C1 segment of cervical spinal cord (tissue), 14 donors: Measurements from ENCODE around the gene TBC1D22A.
"Not testable (repeated sequence)": the region's sequence is repeated elsewhere in the genome, so short reads cannot be mapped to it uniquely, and the experiment has no call there.

Experiments used
- DNase-seq, 14 donors: peaks; one replicate each; lab custom pipeline; 2025; lab: John Stamatoyannopoulos, UW

TBC1D22A gene

DNA sequence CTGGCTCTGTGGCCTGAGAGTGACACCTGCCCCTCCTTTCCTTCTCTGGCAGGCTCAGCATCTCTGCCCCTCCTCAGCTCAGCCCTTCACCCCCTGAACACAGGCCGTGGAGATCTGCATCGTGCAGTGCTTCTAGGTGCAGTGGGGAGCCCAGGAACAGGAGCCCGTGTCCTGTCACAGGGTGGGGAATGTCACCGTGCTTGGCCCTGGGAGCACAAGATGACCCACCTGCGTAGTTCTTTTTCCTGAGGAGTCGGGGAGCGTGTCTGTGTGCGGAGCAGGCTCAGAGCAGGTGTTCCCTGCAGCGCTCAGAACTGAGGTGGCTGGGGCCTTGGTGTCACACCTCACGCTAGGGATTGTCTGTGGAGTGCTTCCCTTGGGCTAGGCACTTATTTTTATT lies 10.6 kb downstream of the TBC1D22A start:
- DNase-seq = no peak

DNA sequence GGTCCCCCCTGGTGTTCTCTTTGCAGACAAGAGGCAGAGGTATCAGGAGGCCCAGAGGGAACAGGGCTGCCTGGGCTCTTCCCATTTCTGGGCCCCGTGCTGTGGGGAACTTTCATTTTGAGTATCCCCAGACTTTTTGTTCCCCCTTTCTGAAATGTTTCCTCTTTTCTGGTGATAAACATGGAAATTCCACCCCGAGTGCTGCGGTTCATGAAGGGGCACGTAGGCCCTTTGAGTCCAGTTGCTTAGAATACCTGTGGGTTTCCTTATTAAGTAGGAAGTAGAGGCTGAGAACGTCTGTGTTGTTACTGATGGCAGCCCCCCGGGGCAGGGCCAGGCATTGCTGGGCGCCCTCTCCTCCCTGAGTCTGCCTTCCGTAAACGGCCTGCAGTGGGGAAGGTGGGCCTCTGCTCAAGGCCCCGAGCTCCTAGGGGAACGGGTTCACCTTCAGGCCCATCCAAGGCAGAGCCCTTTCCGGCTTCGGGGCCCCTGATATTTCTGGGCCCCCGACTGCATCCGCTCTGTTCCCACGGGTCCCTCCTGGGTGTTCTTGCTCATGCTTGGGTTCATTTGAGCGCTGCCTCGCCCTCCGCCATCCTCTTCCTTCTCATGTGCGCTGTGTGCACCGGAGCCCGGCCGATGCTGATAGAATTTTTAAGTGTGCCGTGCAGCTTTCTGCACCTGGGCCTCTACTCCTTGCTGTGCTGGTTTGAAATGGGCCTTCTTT lies 12.0 kb downstream of the TBC1D22A start:
- DNase-seq = peak in 8 of 14 donors; percentile 31 to 71 (median 48)

DNA sequence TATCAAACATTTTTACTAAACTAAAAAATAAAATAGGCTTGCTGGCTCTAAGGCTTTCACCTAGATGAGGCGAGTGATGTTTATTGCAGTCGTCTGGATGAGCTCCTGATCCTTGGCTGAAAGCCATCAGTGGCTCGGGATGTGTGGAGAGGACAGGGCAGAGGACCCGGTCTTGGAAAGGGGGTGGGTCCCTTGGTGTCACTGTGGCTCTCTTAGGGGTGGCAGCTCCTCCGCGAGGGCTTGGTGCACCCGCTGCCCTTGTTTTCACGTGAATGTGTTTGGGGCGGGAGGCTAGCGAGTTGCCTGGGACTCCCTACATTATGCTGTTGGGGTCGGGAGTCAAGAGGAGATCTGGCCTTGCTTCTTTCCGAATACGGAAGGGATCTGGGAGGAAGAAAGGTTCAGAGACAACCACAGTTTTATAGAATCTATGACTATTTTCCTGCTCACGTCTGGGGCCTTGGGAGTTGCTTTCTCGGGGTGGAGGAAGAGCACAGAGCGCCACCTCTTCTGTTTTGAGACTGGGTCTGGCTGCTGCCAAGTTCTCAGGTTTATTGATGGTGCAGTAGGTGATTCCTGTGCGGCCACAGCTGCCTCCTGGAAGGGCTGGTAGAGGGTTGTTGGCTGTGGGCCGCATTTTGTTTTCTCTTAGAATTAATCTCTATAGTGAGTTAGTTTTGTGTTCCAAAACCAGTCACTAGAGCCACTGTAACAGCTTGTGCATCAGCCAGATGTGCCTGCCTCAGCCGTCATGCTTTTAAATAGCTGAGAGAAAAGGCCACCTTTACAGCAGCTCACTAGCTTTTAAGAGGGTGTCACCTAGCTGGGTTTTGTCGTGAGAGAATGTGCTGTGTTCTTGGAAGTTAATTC lies 12.8 kb downstream of the TBC1D22A start:
- no peak for DNase-seq

DNA sequence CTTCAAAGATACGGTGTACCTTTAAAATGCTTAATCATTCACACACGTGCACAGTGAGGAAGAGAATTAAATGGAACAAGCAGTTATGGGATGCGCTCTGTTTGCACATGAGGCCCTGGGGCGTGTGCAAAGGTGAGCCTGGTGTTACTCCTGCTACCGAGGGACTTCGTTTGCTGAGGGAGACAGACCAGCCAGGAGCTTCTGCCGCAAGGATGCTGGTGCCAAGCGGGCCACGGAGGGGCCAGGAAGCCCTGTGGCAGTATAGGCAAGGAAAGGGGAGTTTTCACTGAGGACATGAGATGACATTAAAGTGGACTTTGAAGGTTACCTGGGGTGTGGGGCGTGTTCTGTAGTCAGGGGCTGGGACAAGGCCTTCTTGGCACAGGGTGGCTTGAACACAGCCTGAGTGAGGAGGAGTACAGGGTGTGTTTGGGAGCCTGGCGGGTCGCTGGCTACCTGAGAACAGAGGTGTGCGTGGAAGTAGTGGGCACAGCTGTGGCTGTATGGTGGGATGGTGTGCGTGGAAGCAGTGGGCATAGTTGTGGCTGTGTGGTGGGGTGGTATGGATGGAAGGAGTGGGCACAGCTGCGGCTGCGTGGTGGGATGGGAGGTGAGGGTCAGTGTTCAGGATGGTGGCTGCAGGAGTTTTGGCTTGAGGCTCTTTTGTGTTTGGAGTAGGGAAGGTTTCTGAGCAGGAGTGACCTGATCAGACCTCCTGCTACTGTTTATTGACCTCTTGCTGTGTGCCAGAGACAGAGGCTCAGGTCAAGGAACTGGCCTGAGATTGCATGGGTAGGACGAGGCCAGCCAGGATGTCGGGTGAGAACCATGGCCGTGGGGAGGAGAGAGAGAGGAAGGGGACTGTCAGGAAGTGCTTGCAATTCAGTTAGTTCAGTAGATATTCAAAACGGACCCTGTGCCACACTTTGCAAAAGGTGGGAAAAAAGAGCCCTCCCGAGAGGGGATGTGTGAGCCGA lies 13.7 kb downstream of the TBC1D22A start:
- no peak for DNase-seq

DNA sequence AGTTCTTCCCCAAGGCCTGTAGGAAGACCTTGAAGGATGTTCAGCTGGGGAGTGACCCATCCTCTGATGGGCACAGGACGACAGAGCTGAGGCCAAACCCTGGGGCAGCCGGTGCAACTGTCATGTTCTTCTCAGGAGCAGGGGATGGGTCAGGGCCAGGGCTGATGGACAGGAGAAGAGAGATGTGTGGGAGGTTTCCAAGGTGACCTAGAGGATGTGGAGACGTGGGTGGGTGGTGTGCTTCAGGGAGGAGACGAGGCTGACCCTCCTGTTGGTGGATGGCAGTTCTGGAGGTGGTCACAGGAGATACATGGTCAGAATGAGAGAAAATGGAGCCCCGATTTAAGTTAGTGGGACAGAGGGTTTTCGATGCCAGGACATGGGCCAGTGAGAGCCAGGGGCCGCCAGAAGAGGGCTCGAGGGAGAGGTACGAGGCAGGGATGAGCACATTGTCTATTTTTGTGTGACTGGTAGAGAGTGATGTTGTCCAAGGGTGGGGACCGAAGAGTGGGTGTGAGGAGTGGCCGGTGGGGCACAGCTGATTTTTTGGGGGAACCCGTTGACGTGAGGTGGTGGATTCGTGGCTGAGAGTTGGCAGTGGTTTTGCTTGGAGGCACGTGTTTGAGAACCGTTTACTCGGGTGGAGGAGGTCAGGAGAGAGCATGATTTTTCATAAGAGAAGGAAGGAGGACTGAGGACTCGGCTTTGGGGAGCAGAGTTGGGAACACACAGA lies 14.6 kb downstream of the TBC1D22A start:
- no peak for DNase-seq

DNA sequence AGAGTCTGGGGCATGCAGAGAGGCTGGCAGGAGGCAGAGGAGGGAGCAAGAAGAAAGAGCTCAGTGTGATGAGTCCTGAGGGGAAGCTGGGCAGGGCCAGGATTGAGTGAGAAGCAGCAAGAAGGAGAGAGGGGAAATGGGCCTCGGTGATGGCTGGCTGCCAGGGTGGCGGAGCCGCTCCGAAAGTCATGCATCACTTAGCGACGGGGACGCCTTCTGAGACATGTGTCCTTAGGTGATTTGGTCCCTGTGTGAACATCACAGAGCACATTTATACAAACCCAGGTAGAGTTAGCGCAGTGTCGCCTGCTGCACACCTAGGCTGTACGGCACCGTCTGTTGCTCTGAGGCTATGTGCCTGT lies 15.1 kb downstream of the TBC1D22A start:
- DNase-seq = peak in 8 of 14 donors; percentile 12 to 60 (median 42)

DNA sequence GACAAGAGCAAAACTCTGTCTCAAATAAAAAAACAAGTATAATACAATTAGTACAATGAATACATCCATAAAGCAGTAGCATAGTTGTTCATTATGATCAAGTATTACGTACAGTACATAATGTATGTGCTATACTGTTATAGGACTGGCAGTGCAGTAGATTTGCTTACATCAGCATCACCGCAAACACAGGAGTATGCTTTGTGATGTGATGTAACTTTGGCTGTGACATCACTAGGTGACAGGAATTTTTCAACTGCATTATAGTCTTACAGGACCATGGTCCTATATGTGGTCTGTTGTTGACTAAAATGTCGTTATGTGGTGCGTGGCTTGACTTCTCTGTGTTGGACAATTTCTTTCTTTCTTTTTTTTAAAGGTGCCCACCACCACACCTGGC lies 16.6 kb downstream of the TBC1D22A start:
- DNase-seq = no peak

DNA sequence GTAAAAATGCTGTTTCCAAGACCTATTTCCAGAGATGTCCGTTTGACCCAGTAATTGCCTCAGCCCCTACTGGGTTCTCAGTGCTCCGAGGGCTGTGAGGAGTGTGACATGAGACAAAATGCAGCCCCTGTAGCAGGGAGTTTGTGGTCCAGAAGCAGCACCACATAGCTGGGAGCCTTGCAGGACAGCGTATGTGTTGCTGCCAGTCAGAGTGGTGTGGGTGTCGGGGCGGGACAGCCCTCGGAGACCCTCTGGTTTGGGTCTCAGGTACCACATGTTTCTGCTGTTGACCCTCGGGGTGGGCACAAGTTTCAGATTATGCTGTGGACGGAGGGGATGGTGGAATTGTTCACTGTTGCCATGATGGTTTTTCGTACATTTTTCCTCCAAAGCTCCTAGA lies 17.2 kb downstream of the TBC1D22A start:
- no peak for DNase-seq

DNA sequence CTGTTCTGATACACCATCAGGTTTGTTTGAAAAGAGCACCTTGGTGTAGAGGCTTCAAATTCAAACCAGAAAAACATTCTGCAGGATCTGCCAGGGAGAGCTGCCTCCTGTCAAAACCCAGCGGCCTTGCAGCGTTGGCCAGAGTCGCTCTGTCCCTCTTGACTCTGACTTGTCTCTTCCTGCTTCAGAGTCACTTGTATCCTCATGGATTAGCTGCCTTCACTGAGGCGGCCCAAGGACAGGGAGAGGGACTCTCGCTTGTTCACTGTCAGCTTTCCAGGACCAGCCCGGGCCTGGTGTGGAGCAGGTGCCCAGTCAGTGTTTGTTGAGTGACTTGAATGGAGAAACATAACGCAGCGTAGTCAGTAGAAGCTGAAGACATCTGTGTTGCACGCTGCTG lies 18.0 kb downstream of the TBC1D22A start:
- DNase-seq = no peak

DNA sequence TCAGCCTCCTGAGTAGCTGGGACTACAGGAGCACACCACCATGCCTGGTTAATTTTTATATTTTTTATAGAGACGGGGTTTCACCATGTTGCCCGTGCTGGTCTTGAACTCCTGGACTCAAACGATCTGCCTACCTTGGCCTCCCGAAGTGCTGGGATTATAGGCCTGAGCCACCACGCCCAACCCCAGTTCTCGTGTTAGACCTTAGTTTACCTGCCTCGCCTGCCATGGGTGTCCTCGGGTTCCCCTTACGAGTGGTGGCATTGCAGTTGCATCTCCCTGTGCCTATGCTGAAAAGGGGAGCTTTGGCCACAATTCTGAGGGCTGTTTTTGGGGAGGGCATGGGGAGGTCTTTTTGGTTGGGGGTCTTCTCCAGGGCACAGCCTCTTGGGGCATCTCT lies 18.8 kb downstream of the TBC1D22A start:
- DNase-seq = no peak

DNA sequence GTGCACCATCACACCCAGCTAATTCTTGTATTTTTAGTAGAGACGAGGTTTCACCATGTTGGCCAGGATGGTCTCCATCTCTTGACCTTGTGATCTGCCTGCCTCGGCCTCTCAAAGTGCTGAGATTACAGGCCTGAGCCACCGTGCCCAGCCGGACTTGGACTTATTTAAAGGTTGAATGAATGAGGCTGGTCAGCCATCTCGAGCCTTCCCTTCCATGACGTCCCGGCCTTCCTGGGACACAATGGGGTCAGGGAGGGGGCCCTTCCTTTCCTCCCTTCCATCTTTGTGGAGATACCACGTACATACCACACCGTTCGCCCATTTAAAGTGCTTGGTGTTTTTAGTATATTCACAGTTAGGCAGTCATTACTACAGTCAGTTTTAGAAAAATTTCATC lies 19.8 kb downstream of the TBC1D22A start:
- DNase-seq = not testable (repeated sequence)

DNA sequence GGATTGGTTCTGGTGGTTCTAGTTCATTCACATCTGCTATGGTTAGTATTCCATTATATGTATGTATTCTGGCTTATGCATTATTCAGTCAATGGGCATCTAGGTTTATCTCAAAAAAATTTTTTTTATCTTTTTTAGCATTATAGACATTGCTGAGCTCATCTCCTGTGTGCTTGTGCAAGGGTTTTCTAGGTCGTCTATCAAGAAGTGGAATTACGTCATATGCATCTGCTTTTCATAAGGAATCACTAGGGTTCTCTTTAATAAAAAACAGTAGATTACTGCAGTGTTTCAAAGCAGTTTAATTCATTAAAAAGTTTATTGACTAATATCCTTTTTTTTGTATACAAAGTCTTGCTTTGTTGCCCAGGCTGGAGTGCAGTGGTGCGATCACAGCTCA lies 21.3 kb downstream of the TBC1D22A start:
- DNase-seq = no peak

DNA sequence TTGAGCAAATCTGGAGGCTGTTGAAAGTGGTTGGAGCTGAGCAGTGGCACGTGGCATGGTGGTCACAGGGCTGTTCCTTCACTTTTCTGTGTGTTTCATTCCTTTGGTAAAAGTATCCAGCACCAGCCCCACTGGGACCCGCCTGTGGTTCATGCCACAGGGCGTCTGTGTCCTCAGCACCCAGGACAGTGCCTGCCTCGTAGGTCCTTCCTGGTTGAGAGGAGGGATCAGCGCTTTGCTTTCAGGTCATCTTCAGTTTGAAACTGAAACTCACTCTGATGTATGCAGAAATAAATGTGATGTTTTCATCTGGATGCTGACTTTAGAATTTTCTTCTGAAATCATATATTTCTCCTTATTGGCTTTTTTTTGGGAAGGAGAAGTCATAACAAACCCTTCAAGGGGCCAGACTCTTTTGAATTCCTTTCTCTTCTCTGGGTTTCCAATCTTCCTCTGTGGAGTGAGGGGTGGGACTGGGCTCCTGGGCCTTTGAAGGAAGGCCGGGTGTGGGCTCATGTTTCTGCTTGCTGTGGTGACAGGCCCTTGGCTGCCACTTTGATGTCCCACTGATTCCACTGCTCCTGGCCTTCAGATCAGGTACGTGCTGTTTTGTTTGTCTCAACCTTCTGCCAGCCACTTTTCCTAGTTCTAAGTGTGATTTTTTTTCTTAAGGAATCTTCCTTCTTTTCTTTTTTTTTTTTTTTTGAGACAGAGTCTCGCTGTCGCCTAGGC lies 26.2 kb downstream of the TBC1D22A start:
- DNase-seq = no peak

DNA sequence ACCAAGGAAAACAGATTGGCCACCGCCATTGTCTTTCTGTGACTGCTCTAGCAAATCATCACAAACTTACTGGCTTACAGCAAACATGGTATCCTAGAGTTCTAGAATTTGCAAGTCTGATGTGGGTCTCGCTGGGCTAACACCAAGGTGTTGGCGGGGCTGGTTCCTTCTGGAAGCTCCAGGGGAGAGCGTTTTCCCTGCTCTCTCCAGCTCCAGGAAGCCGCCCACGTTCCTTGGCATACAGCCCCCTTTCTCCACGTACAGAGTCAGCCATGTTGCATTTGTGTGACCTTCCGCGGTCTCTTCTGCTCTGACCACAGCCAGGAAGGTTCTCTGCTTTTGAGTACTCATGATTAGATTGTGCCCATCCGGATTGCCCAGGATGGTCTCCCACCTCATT lies 27.5 kb downstream of the TBC1D22A start:
- DNase-seq = no peak

DNA sequence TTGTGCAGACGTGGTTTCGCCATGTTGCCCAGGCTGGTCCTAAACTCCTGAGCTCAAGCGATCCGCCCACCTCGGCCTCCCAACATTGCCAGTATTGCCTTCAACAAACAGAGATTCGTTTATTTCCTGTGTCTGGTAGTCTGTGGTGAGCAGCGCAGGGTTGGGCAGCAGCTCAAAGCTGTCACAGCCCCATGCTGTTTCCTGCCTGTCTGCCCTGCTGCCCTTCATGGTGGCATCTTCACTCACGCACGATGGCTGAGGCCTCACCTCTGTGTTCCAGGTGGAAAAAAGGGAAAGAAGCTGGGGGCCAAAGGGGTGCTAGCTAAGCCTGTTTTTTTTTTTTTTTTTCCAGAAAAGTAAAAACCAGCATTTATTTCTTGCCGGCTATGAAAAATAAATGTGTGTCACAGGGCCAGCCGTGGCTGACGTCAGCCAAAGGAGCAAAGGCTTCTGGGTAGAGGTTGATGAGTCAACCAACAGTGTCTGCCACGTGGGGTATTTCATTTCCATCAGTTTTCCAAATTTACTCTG lies 28.8 kb downstream of the TBC1D22A start:
- DNase-seq = peak in 7 of 14 donors; percentile 22 to 70 (median 49)

DNA sequence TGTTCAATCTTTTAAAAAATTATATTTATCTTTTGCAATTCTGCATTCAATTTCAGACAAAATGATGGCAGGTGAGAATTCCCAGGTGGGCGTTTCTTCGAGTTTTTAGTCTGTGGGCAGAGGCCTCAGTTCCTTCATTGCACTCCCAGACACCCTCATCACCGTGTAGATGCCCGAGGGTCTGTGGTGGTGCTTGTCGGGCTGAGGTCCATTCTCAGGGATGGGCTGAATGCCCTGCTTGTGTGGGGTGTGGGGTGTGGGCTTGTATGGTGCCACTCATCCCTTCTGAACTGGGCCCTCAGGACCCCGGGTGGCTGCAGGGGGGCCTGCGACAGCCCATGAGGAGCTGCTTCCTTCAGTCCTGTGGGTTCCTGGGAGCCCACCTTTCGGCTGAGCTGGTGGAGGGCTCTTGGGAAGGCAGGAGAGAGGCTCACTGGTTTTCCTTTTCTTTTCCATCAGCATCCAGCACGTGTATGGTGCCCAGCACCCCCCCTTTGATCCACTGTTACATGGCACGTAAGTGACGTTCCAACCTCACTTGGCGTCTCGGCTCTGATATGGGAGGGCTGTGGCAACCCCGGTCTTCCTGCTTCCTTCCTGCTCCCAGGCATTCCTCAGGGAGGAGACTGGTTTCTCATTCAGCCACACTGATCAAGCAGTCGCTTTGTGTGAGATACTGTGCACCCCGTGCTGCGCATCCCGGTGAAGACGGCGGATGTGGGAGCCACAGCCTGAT lies 29.8 kb downstream of the TBC1D22A start:
- DNase-seq = no peak

DNA sequence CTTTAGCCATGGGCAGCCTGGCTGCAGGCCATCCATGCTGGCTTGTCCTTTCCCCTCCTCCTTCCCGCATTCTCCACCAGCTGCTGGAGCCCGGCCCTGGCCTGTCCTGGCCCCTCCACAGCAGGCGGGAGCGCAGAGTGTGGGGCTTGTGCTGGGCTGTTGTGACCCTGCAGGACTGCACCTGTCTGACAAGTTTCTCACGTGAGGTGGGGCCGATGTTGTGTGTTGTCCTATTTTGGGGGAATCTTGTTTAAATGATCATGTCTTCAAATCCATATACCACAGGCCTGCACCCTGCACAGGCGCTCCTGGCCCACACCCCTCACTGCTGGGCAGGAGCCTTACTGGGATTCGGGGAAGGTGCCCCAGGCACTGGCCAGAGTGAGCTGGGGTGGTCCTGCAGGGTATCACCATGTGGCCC lies 30.4 kb downstream of the TBC1D22A start:
- peak in 2 of 14 donors; percentile 32 to 34 for DNase-seq

DNA sequence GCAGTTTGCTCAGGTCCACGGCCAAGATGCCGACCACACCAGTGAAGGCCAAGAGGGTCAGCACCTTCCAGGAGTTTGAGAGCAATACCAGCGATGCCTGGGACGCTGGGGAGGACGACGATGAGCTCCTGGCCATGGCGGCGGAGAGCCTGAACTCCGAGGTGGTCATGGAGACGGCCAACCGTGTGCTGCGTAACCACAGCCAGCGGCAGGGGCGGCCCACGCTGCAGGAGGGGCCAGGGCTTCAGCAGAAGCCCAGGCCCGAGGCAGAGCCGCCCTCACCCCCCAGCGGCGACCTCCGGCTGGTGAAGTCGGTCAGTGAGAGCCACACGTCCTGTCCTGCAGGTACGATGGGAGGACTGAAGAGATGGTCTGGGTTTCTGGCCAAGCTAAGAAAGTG lies 31.0 kb downstream of the TBC1D22A start:
- no peak for DNase-seq

DNA sequence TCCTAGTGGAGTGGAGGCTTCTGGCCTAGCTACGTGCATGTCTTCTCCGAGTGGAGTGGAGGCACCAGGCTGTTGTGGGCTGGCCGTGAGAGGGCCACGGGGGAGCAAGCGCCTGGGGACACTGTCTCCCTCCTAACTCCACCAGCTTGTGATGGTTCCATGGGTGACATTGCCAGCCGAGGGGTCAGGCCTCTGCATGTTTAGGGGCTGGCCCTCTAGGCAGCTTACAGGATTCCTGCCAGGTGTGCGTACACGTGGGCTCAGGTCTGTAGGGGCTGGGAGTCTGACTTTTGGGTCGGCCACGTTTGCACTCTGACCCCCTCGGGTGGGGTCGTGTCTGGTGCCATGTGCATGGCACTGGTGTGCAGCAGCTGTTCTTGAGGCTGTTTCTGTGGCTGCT lies 31.6 kb downstream of the TBC1D22A start:
- DNase-seq = no peak
